HG03460 (cell line): ENCODE data around the gene KIF14.
"Not testable (repeated sequence)": the region's sequence is repeated elsewhere in the genome, so short reads cannot be mapped to it uniquely, and the experiment has no call there.

Source experiments
- ATAC-seq: cut with Tn5 transposase; IDR thresholded peaks from one replicate; pipeline ENCODE4 v1.9.1; 2021; ENCODE audit not compliant: unreplicated experiment

KIF14 gene

GRCh38 chr1:200631375-200631774 lies 10.8 kb upstream of the KIF14 start:
- no peak for ATAC-seq

GRCh38 chr1:200630515-200630899 lies 10.0 kb upstream of the KIF14 start:
- ATAC-seq = not testable (repeated sequence)

GRCh38 chr1:200629876-200630514 lies 9.4 kb upstream of the KIF14 start:
- no peak for ATAC-seq

GRCh38 chr1:200628223-200628881 lies 7.8 kb upstream of the KIF14 start:
- ATAC-seq = peak; percentile 65

- peak; percentile 22 for ATAC-seq
These were observed 7.1 kb upstream of the KIF14 start for GRCh38 chr1:200627575-200628222.

GRCh38 chr1:200626853-200627534 lies 6.4 kb upstream of the KIF14 start:
- ATAC-seq = no peak

GRCh38 chr1:200625381-200625824 lies 4.9 kb upstream of the KIF14 start:
- no peak for ATAC-seq

- ATAC-seq = no peak
These were observed 4.3 kb upstream of the KIF14 start for GRCh38 chr1:200624679-200625335.

- ATAC-seq = no peak
These were observed 668 bp downstream of the KIF14 start for GRCh38 chr1:200619894-200620272.

- no peak for ATAC-seq
These were observed 9.7 kb downstream of the KIF14 start for GRCh38 chr1:200610846-200611245.

GRCh38 chr1:200602632-200603031 lies 17.9 kb downstream of the KIF14 start:
- ATAC-seq = no peak

- ATAC-seq = no peak
These were observed 30.6 kb downstream of the KIF14 start for GRCh38 chr1:200590001-200590400.

GRCh38 chr1:200588698-200589097 lies 31.9 kb downstream of the KIF14 start:
- peak; percentile 54 for ATAC-seq

- ATAC-seq = no peak
These were observed 56.2 kb downstream of the KIF14 start for GRCh38 chr1:200564319-200564718.

- no peak for ATAC-seq
These were observed 58.7 kb downstream of the KIF14 start for GRCh38 chr1:200561856-200562214.

- no peak for ATAC-seq
These were observed 61.6 kb downstream of the KIF14 start for GRCh38 chr1:200558866-200559459.

- no peak for ATAC-seq
These were observed 64.5 kb downstream of the KIF14 start for GRCh38 chr1:200556002-200556401.

GRCh38 chr1:200552737-200553136 lies 67.8 kb downstream of the KIF14 start:
- not testable (repeated sequence) for ATAC-seq

- ATAC-seq = no peak
These were observed 70.2 kb downstream of the KIF14 start for GRCh38 chr1:200550367-200550766.

GRCh38 chr1:200547386-200547785 lies 73.2 kb downstream of the KIF14 start:
- ATAC-seq = no peak

- no peak for ATAC-seq
These were observed 74.0 kb downstream of the KIF14 start for GRCh38 chr1:200546577-200546976.
